OCI-LY7 (cell line): ENCODE measurements around the gene MTUS2. TPM values are rescaled to one million over a fixed set of nuclear protein-coding genes. Genes with fewer than 3 reads are reported as not detected.

ENCODE experiments used
- BruUV-seq: library from RNA; stranded (reverse); fragments of 400-500 nt; replicated peaks from 2 replicates; lab custom pipeline; 2021; lab: Mats Ljungman, UMichigan
- CTCF ChIA-PET: fragments of 300-600 bp; sonication (Branson Sonifier 250); formaldehyde crosslinking; loops from one replicate; lab custom pipeline; 2022; ENCODE audit warnings: antibody characterized with exemption; ENCODE audit not compliant: unreplicated experiment; lab: Charles Lee
- POLR2A ChIA-PET: fragments of 300-600 bp; sonication (Branson Sonifier 250); formaldehyde crosslinking; loops from one replicate; lab custom pipeline; 2022; ENCODE audit warnings: antibody characterized with exemption; lab: Charles Lee
- DNase-seq: peaks from one replicate; pipeline ENCODE4 v3.0.0-alpha.2; 2015; ENCODE audit warnings: low spot score
- H2AFZ ChIP-seq: fragments of 200-600 bp; sonication (generic), shearing (Covaris generic); 2 replicates; pipeline ENCODE4 v1.6.1; 2014; ENCODE audit warnings: mild to moderate bottlenecking, antibody characterized with exemption, low read length, moderate library complexity
- H3K27ac ChIP-seq: fragments of 200-600 bp; sonication (generic); 2 replicates; pipeline ENCODE4 v1.5.1; 2014; ENCODE audit warnings: mixed run types, low read depth, mild to moderate bottlenecking, moderate library complexity, low read length, inconsistent platforms; ENCODE audit not compliant: poor library complexity, severe bottlenecking
- H3K36me3 ChIP-seq: fragments of 200-600 bp; sonication (generic); 2 replicates; pipeline ENCODE4 v1.6.1; 2014; ENCODE audit warnings: mild to moderate bottlenecking, antibody characterized with exemption, low read length, moderate library complexity, mixed read lengths; ENCODE audit not compliant: insufficient read depth
- H3K4me1 ChIP-seq: fragments of 200-600 bp; sonication (generic); 2 replicates; pipeline ENCODE4 v1.5.1; 2014; ENCODE audit warnings: mild to moderate bottlenecking, low read length; ENCODE audit not compliant: insufficient read depth, poor library complexity, severe bottlenecking
- H3K4me2 ChIP-seq: fragments of 200-600 bp; sonication (generic); 2 replicates; pipeline ENCODE4 v1.6.1; 2014; ENCODE audit warnings: mild to moderate bottlenecking, low read length
- H3K4me3 ChIP-seq: fragments of 200-600 bp; sonication (generic); 2 replicates; pipeline ENCODE4 v1.5.1; 2014; ENCODE audit warnings: mild to moderate bottlenecking, low read depth, low read length; ENCODE audit not compliant: poor library complexity, severe bottlenecking
- H3K79me2 ChIP-seq: fragments of 200-600 bp; sonication (generic); 2 replicates; pipeline ENCODE4 v1.6.1; 2016; ENCODE audit warnings: low read depth, mild to moderate bottlenecking, low read length, moderate library complexity, mixed read lengths; ENCODE audit not compliant: insufficient read depth
- H3K9me2 ChIP-seq: fragments of 200-600 bp; sonication (generic); 2 replicates; pipeline ENCODE4 v1.6.1; 2016; ENCODE audit warnings: mild to moderate bottlenecking, low read length, mixed read lengths; ENCODE audit not compliant: insufficient read depth
- H3K9me3 ChIP-seq: fragments of 200-600 bp; sonication (generic); 2 replicates; pipeline ENCODE4 v1.6.1; 2014; ENCODE audit warnings: mild to moderate bottlenecking, mixed run types, low read length, mixed read lengths
- H4K20me1 ChIP-seq: fragments of 200-600 bp; sonication (generic); 2 replicates; pipeline ENCODE4 v1.6.1; 2014; ENCODE audit warnings: mild to moderate bottlenecking, antibody characterized with exemption, low read length, moderate library complexity, mixed read lengths; ENCODE audit not compliant: insufficient read depth
- CTCF ChIP-seq: fragments of 200-600 bp; sonication (generic); conservative IDR thresholded peaks from 2 replicates; pipeline ENCODE4 v1.5.1; 2014; ENCODE audit warnings: mild to moderate bottlenecking, antibody characterized with exemption, low read length, moderate library complexity, mixed read lengths
- EZH2phosphoT487 ChIP-seq: fragments of 200-600 bp; sonication (generic); IDR thresholded peaks from 2 replicates; pipeline ENCODE4 v1.6.1; 2018; ENCODE audit warnings: low read depth, borderline replicate concordance, mild to moderate bottlenecking, mixed run types, antibody characterized with exemption, low read length, moderate library complexity, mixed read lengths
- intact Hi-C: fragments of 100-400 bp; cut with micrococcal nuclease; formaldehyde crosslinking; loops from one replicate; pipeline ENCODE4 v1.10.0; 2022; ENCODE audit not compliant: unreplicated experiment
- total RNA-seq, 2 experiments: library from RNA; depleted of rRNA in 1 of 2; stranded (reverse); fragments of >200 nt in 1 of 2; shearing (Covaris generic) in 1 of 2; gene quantifications; 2 replicates each; pipeline ENCODE4 v1.2.3, GENCODE V29; 2014 to 2022

The MTUS2 gene
- total RNA-seq, 2 experiments from 2014 or later: 0.16 to 9.8 TPM

DNA sequence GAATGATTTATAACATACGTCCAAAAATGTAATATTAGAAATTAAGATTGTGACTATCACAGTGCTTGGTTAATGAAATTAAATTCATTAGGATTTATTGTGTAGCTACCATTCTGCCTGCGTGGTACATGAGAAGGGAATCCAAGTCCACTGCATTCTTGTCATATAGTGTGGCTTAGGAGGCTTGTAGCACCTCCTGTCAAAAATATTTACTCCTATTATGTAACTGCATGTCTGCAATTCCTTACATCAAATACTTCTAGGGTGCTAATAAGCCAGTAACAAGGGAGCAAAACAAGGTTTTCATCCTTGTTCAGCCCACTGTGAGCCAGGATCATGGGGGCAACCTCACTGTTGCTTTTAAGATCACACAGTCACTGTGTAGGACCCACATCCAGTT is 576.3 kb downstream of the MTUS2 start:
- Histone ChIP-seq H3K9me3 (no peaks in the 10 kb centered on the region), H3K9me2 (no peaks in the 10 kb centered on the region), H3K27ac (no peak overlapping the region), H3K4me2 (no peak overlapping the region), H3K4me1 (no peaks in the 10 kb centered on the region), H3K36me3 (no peaks in the 10 kb centered on the region), H4K20me1 (no peaks in the 10 kb centered on the region), H3K4me3 (no peak overlapping the region), H3K79me2 (no peaks in the 10 kb centered on the region), H2AFZ (no peak overlapping the region)
- TF ChIP-seq EZH2phosphoT487: no peak
- no peak for TF ChIP-seq CTCF
- POLR2A ChIA-PET: no interaction called here
- DNase-seq: no peak
- CTCF ChIA-PET: no interaction called here
- BruUV-seq: no TSS peak
- intact Hi-C loops: no loop called here

DNA sequence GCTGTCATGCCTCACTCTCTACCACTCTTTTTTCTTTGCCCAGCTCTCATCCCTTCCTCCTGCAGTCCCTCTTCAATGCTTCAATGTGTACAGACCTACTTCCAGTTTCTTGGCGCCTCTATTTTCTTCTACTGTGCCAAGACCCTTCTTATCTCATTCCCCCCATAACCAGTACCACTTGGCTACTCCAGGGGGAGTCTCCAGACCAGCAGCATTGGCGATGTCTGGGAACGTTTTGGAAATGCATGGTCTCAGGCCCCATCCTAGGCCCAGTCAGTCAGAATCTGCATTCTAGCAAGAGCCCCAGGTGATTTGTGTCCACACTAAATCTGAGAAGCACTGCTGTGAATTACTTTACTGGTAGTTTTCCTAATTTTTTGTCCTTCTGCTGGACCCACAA is 577.1 kb downstream of the MTUS2 start:
- Histone ChIP-seq H3K36me3 (no peaks in the 10 kb centered on the region), H3K79me2 (no peaks in the 10 kb centered on the region), H2AFZ (no peak overlapping the region), H4K20me1 (no peaks in the 10 kb centered on the region), H3K4me1 (no peaks in the 10 kb centered on the region), H3K4me3 (no peak overlapping the region), H3K9me2 (no peaks in the 10 kb centered on the region), H3K27ac (no peak overlapping the region), H3K9me3 (no peaks in the 10 kb centered on the region), H3K4me2 (no peak overlapping the region)
- ChIA-PET CTCF (no interaction called here), POLR2A (no interaction called here)
- no peak for TF ChIP-seq EZH2phosphoT487
- no peak for TF ChIP-seq CTCF
- DNase-seq: no peak
- intact Hi-C loops: no loop called here
- BruUV-seq: no TSS peak

- Histone ChIP-seq H3K27ac (no peak overlapping the region), H3K9me2 (no peaks in the 10 kb centered on the region), H4K20me1 (no peaks in the 10 kb centered on the region), H3K9me3 (no peaks in the 10 kb centered on the region), H3K36me3 (no peaks in the 10 kb centered on the region), H3K4me3 (no peak overlapping the region), H3K4me2 (no peak overlapping the region), H2AFZ (no peak overlapping the region), H3K4me1 (no peaks in the 10 kb centered on the region), H3K79me2 (no peaks in the 10 kb centered on the region)
- ChIA-PET POLR2A (no interaction called here), CTCF (no interaction called here)
- BruUV-seq: no TSS peak
- intact Hi-C loops: no loop called here
- no peak for TF ChIP-seq EZH2phosphoT487
- no peak for TF ChIP-seq CTCF
- no peak for DNase-seq
These were observed 582.1 kb downstream of the MTUS2 start for GRCh38 chr13:29402166-29402636.
